22Rv1 (cell line): Measurements from ENCODE around the gene SMARCAL1.

Source experiments
- H3K27ac ChIP-seq: fragments of 450-650 bp; 2 replicates; pipeline ENCODE4 v1.5.1; 2017
- CTCF ChIP-seq: fragments of 450-650 bp; IDR thresholded peaks from 2 replicates; pipeline ENCODE4 v1.5.1; 2017; ENCODE audit warnings: mild to moderate bottlenecking
- ZFX ChIP-seq: fragments of 450-650 bp; IDR thresholded peaks from 2 replicates; pipeline ENCODE4 v1.6.1; 2017; ENCODE audit warnings: antibody characterized with exemption, borderline replicate concordance

Gene SMARCAL1

GRCh38 chr2:216387262-216387661 is 25.0 kb upstream of the SMARCAL1 start:
- H3K27ac ChIP-seq = no peak overlapping the region
- TF ChIP-seq ZFX (no peak), CTCF (no peak)

GRCh38 chr2:216388046-216388884 is 24.0 kb upstream of the SMARCAL1 start:
- no peak overlapping the region for H3K27ac ChIP-seq
- no peak for TF ChIP-seq CTCF
- no peak for TF ChIP-seq ZFX

GRCh38 chr2:216389570-216389969 is 22.7 kb upstream of the SMARCAL1 start:
- TF ChIP-seq CTCF (no peak), ZFX (no peak)
- H3K27ac ChIP-seq = no peak overlapping the region

GRCh38 chr2:216391401-216391800 is 20.9 kb upstream of the SMARCAL1 start:
- H3K27ac ChIP-seq = no peak overlapping the region

GRCh38 chr2:216392018-216392562 is 20.2 kb upstream of the SMARCAL1 start:
- no peak for TF ChIP-seq CTCF
- TF ChIP-seq ZFX = no peak
- no peak overlapping the region for H3K27ac ChIP-seq

More at GRCh38 chr2:216391401-216391800, 20.9 kb upstream of the SMARCAL1 start:
- no peak for TF ChIP-seq ZFX
- TF ChIP-seq CTCF = no peak

GRCh38 chr2:216392945-216393840 is 19.1 kb upstream of the SMARCAL1 start:
- H3K27ac ChIP-seq = no peak overlapping the region
- TF ChIP-seq CTCF (no peak), ZFX (no peak)
